ENCODE data around the gene GATAD2B. TPM values are rescaled to one million over a fixed set of nuclear protein-coding genes. Genes with fewer than 3 reads are reported as not detected.

The GATAD2B gene
- total and polyA plus RNA-seq, 2 of the 4 experiments (the other 2 are of a cell fraction): 3.8 to 6.2 TPM

DNA sequence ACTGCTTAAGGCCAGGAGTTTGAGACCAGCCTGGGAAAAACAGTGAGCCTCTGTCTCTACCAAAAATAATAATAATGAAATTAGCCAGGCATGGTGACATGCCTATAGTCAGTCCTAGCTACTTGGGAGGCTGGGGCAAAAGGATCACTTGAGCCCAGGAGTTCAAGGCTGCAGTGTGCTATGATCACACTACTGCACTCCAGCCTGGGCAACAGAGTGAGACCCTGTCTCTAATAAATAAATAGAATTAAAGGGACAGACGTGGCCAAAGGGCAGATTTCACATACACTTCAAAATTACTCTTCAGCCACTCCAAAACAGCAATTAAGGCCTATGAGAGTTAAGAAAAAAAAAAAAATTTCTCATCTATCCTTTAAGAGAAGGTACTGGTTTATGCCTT, 45.7 kb downstream of the GATAD2B start:
- no CpG with 5 or more reads among the region's 1 CpG for WGBS, 2 experiments (ENCODE audit: extremely low coverage in 2 of 2, insufficient read length in 1 of 2)
- no peak for ATAC-seq (ENCODE audit: low read depth)
- POLR2A ChIA-PET (ENCODE audit: unreplicated experiment): no interaction called here
- no peak overlapping the region for H2AK9ac ChIP-seq (replicated peaks; ENCODE audit: low read depth, low read length, poor library complexity)
- no peak overlapping the region for H3K18ac ChIP-seq (ENCODE audit: low read depth, low read length)
- TF ChIP-seq FOS (IDR thresholded peaks at IDR 0.05; ENCODE audit: low read depth, low read length): no peak
- TF ChIP-seq, protein P1, sequence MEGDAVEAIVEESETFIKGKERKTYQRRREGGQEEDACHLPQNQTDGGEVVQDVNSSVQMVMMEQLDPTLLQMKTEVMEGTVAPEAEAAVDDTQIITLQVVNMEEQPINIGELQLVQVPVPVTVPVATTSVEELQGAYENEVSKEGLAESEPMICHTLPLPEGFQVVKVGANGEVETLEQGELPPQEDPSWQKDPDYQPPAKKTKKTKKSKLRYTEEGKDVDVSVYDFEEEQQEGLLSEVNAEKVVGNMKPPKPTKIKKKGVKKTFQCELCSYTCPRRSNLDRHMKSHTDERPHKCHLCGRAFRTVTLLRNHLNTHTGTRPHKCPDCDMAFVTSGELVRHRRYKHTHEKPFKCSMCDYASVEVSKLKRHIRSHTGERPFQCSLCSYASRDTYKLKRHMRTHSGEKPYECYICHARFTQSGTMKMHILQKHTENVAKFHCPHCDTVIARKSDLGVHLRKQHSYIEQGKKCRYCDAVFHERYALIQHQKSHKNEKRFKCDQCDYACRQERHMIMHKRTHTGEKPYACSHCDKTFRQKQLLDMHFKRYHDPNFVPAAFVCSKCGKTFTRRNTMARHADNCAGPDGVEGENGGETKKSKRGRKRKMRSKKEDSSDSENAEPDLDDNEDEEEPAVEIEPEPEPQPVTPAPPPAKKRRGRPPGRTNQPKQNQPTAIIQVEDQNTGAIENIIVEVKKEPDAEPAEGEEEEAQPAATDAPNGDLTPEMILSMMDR (conservative IDR thresholded peaks at IDR 0.05; ENCODE audit: low read depth, low read length): no peak
- no peak for TF ChIP-seq RCOR1 (IDR thresholded peaks at IDR 0.05; ENCODE audit: insufficient replicate concordance, low read length)
- no peak for TF ChIP-seq SMC3 (IDR thresholded peaks at IDR 0.05; ENCODE audit: low read depth, low read length)
- TF ChIP-seq NFE2L2 (IDR thresholded peaks at IDR 0.05; ENCODE audit: low read depth, low read length): no peak
- TF ChIP-seq RFX5 (IDR thresholded peaks at IDR 0.05; ENCODE audit: low read depth, low read length): no peak
- no peak for TF ChIP-seq CEBPB (IDR thresholded peaks at IDR 0.05; ENCODE audit: low read depth, low read length)
- TF ChIP-seq CHD1 (IDR thresholded peaks at IDR 0.05; ENCODE audit: low read depth, low read length): no peak
- no peak for TF ChIP-seq RAD21 (IDR thresholded peaks at IDR 0.05; ENCODE audit: low read length)
- TF ChIP-seq MAZ (IDR thresholded peaks at IDR 0.05; ENCODE audit: borderline replicate concordance, low read depth, low read length): no peak
- no peak for TF ChIP-seq MAFK (IDR thresholded peaks at IDR 0.05; ENCODE audit: low read depth, low read length)
- TF ChIP-seq POLR2A (IDR thresholded peaks at IDR 0.05; ENCODE audit: low read depth, low read length): no peak
- H3K14ac ChIP-seq (replicated peaks; ENCODE audit: low read depth, low read length): no peak overlapping the region
- no peaks in the 10 kb centered on the region for H3K9me3 ChIP-seq (ENCODE audit: control insufficient read depth, insufficient read depth, low read length)
- H3K36me3 ChIP-seq (ENCODE audit: control insufficient read depth, insufficient read depth, low read length): 0 out of 2 replicates have a peak, but pooled peaks cover 4% of the 10 kb centered on the region
- H3K4me3 ChIP-seq (ENCODE audit: insufficient read depth, low read depth, low read length): no peak overlapping the region
- H3K4me1 ChIP-seq (ENCODE audit: control insufficient read depth, insufficient read depth, low read length): no peaks in the 10 kb centered on the region; the same call in 1 of the 2 replicates
- no TSS peak for BruUV-seq (replicated peaks)
- no peak overlapping the region for H2BK20ac ChIP-seq (ENCODE audit: low read depth, low read length)
- no peak for DNase-seq
- H2BK15ac ChIP-seq (ENCODE audit: low read depth, low read length): no peak overlapping the region
- H3K4ac ChIP-seq (ENCODE audit: low read depth, low read length): no peak overlapping the region
- in situ Hi-C loops (cut with MboI; ENCODE audit: low sequenced_read_pairs): no loop called here
- dilution Hi-C loops (cut with HindIII; ENCODE audit: low sequenced_read_pairs, unreplicated experiment): no loop called here
- no peak overlapping the region for H2BK120ac ChIP-seq (ENCODE audit: low read depth, low read length)
- H4K20me1 ChIP-seq (ENCODE audit: insufficient read depth, low read length): peaks cover 23% of the 10 kb centered on the region
- no peak overlapping the region for H3K23ac ChIP-seq (ENCODE audit: low read depth, low read length)
- no peak overlapping the region for H3K27ac ChIP-seq (ENCODE audit: insufficient read depth, low read length)
- H2AFZ ChIP-seq (replicated peaks; ENCODE audit: low read length, poor library complexity): no peak overlapping the region
- intact Hi-C loops (cut with micrococcal nuclease): no loop called here
- no peak overlapping the region for H2AK5ac ChIP-seq (ENCODE audit: low read depth, low read length)
- no peak overlapping the region for H4K91ac ChIP-seq (ENCODE audit: insufficient read depth, low read depth, low read length)
- no peak overlapping the region for H3K9ac ChIP-seq (ENCODE audit: low read depth, low read length)
- peaks cover 12 to 70% of the 10 kb centered on the region in 2 experiments for H3K79me1 ChIP-seq (ENCODE audit: low read depth in 1 of 2, low read length in 2 of 2)
- 0 out of 2 replicates have a peak, but pooled peaks cover 2% of the 10 kb centered on the region for H3K9me1 ChIP-seq (ENCODE audit: insufficient read depth, low read length)
- no peak overlapping the region for H3K4me2 ChIP-seq (ENCODE audit: low read depth, low read length)
- H4K8ac ChIP-seq (ENCODE audit: low read depth in 2 of 2, low read length in 2 of 2): no peak overlapping the region
- CTCF ChIA-PET: no interaction called here
- H4K5ac ChIP-seq (ENCODE audit: low read depth, low read length): no peak overlapping the region
- no peak overlapping the region for H2BK5ac ChIP-seq (ENCODE audit: low read depth, low read length, poor library complexity, severe bottlenecking)
- no peaks in the 10 kb centered on the region for H3K27me3 ChIP-seq (ENCODE audit: control insufficient read depth, insufficient read depth, low read length)
- H3K56ac ChIP-seq (ENCODE audit: extremely low read depth, insufficient read depth, low read length): no peak overlapping the region
